ENCODE data around the gene RCOR1.

RCOR1 gene

DNA sequence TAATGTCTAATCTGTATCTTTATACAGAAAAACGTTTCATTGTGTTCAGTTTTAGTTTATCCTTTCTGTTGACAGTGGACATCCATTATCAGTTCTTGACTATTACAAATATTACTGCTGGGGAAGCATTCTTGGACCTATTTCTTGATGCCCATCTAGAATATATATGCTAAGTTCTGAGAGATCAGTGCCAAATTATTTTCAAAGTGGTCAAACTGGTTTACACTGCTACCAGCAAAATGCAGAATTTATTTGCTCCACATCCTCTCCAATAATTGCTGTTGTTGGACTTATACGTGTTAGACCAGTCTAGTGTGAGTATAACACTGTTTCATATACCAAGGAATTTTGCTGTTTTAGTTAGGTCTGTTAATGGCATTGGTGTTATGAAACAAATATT is 99.3 kb downstream of the RCOR1 start:
- Mint-ChIP-seq H3K27ac (no peak overlapping the region), H3K27me3 (ENCODE audit: low read depth) (no peaks in the 10 kb centered on the region), H3K4me3 (no peak overlapping the region), H3K9me3 (no peaks in the 10 kb centered on the region), H3K36me3 (ENCODE audit: low read depth) (peaks cover 1% of the 10 kb centered on the region), H3K4me1 (peaks cover 62% of the 10 kb centered on the region)
- TF ChIP-seq, protein P1, sequence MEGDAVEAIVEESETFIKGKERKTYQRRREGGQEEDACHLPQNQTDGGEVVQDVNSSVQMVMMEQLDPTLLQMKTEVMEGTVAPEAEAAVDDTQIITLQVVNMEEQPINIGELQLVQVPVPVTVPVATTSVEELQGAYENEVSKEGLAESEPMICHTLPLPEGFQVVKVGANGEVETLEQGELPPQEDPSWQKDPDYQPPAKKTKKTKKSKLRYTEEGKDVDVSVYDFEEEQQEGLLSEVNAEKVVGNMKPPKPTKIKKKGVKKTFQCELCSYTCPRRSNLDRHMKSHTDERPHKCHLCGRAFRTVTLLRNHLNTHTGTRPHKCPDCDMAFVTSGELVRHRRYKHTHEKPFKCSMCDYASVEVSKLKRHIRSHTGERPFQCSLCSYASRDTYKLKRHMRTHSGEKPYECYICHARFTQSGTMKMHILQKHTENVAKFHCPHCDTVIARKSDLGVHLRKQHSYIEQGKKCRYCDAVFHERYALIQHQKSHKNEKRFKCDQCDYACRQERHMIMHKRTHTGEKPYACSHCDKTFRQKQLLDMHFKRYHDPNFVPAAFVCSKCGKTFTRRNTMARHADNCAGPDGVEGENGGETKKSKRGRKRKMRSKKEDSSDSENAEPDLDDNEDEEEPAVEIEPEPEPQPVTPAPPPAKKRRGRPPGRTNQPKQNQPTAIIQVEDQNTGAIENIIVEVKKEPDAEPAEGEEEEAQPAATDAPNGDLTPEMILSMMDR (IDR thresholded peaks at IDR 0.05; ENCODE audit: unreplicated experiment in 3 of 3) = no peak

DNA sequence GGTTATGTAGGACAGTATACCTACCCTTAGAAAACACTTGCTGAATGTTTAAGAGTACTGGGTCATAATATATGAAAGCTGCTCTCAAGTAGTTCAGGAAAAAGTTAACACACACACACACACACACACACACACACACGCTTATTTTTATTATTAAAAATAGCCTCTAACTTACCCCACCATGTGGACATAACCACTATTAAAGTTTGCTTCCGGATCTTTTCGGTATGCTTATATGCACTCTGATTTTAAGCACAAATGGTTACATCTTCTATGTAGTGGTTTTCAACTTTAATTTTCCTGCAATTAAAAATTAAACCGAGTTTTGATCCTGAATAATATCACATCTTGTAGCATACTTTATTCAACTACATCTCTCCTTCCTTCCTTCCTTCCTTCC is 99.9 kb downstream of the RCOR1 start:
- H3K27ac Mint-ChIP-seq = no peak overlapping the region
- no peaks in the 10 kb centered on the region for H3K9me3 Mint-ChIP-seq
- H3K4me3 Mint-ChIP-seq = no peak overlapping the region

DNA sequence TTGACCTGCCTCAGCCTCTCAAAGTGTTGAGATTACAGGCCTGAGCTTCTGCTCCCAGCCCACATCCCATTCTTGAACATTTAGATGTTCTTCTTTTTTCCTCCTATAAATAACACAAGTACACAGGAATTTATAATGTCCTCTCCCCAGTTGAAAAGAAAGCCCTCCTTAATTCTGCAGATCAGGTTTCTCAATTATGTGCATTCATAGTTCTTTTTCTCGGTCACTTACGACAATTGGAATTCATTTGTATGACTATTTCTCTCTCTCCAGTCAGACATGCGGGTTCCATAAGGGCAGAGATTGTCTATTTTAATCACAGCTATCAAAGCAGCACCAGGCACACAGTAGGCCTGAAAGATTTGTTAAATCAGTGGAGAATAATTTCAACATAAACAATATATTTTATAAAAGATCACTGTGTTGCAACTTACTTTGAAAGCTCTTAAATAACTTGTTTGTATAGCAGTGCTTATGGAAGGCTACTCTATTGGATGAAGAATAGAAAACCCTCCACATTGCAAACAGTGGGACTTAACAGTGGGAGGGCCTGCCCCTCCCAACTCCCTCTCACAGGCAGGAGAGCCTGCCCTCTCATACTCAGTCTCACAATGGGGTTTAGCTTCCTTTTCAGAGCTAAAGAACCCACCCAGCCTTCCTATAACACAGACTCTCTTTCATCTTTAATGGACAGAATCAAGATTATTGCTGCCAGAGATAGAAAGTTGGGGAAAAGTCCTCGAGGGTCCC is 100.7 kb downstream of the RCOR1 start:
- Mint-ChIP-seq H3K4me1 (peaks cover 65% of the 10 kb centered on the region), H3K4me3 (no peak overlapping the region), H3K36me3 (ENCODE audit: low read depth) (no peaks in the 10 kb centered on the region), H3K27ac (peak overlapping the region; percentile 5 to 21 (median 18)), H3K9me3 (no peaks in the 10 kb centered on the region), H3K27me3 (ENCODE audit: low read depth) (no peaks in the 10 kb centered on the region)
- TF ChIP-seq, protein P1 (IDR thresholded peaks at IDR 0.05; ENCODE audit: unreplicated experiment in 3 of 3) = no peak

More for the DNA sequence above, 99.9 kb downstream of the RCOR1 start:
- Mint-ChIP-seq H3K36me3 (ENCODE audit: low read depth) (no peaks in the 10 kb centered on the region), H3K4me1 (peaks cover 63% of the 10 kb centered on the region), H3K27me3 (ENCODE audit: low read depth) (no peaks in the 10 kb centered on the region)
- TF ChIP-seq, protein P1 (IDR thresholded peaks at IDR 0.05; ENCODE audit: unreplicated experiment in 3 of 3) = no peak

DNA sequence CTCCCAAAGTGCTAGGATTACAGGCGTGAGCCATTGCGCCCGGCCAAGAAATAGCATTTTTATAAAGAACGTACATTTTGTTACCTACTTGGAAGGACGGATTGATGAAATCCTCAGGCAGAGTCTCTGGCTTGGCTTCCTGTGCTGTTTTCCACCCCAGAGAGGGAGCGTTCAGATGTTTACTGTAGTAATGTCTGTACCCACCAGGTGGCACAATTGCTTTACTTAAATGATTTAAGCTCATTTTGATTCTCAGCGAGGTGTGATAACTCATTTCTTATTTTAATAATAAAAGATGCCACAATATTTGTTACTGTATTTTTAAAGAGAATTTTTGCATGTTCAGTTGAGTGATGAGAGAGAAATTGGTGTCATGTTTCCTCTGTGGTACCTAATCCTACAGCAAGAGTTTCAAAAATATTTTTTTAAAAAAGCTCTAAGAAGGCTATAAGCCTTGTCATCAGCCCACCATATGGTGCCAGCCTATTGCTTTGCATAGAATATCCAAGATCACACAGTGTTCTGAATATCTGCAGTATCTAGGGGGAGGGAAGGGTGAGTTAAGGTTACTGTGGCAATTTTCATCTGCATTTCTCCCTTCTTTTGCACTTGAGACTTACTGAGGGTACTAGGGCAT is 102.2 kb downstream of the RCOR1 start:
- H3K36me3 Mint-ChIP-seq (ENCODE audit: low read depth) = no peaks in the 10 kb centered on the region
- H3K9me3 Mint-ChIP-seq = no peaks in the 10 kb centered on the region
- peak overlapping the region in 2 of 3 experiments; percentile 66 to 77 for H3K27ac Mint-ChIP-seq
- TF ChIP-seq, protein P1 (IDR thresholded peaks at IDR 0.05; ENCODE audit: unreplicated experiment in 3 of 3) = peak; percentile 69 to 74 (median 71)
- peaks cover 70% of the 10 kb centered on the region for H3K4me1 Mint-ChIP-seq
- H3K27me3 Mint-ChIP-seq (ENCODE audit: low read depth) = no peaks in the 10 kb centered on the region
- H3K4me3 Mint-ChIP-seq = no peak overlapping the region

DNA sequence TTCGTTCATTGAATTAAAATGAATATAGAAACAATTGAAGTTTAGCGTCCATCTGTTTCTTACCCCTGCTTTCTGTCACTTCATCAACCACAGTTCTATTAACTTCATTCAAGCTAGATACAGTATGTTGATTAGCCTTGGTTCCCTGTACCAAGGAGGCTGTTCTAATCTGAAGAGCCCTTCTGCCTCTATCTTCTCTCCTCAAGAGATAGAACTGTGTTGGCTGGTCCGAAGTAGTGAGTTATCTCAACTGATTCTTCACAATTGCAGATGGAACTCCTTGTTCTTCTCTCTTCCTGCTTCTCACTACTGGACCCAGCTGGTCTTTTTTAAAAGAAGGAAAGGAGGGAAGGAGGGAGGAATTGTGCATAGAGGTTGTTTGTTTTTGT is 102.7 kb downstream of the RCOR1 start:
- H3K4me3 Mint-ChIP-seq = no peak overlapping the region
- TF ChIP-seq, protein P1 (IDR thresholded peaks at IDR 0.05; ENCODE audit: unreplicated experiment in 3 of 3) = no peak

More for the DNA sequence above, 102.7 kb downstream of the RCOR1 start:
- no peaks in the 10 kb centered on the region for H3K36me3 Mint-ChIP-seq (ENCODE audit: low read depth)
- no peaks in the 10 kb centered on the region for H3K9me3 Mint-ChIP-seq
- peaks cover 70% of the 10 kb centered on the region for H3K4me1 Mint-ChIP-seq
- H3K27me3 Mint-ChIP-seq (ENCODE audit: low read depth) = no peaks in the 10 kb centered on the region
- H3K27ac Mint-ChIP-seq = peak overlapping the region in 1 of 3 experiments; percentile 66
